Common myeloid progenitor, CD34-positive (primary cell): ENCODE results near the gene CACNA1A.
"Not testable (repeated sequence)": the region's sequence is repeated elsewhere in the genome, so short reads cannot be mapped to it uniquely, and the experiment has no call there.

ENCODE experiments used
- CTCF ChIA-PET: fragments of 350-600 bp; sonication (Branson Sonifier 250); formaldehyde crosslinking; loops from one replicate; lab custom pipeline; 2021; ENCODE audit warnings: antibody characterized with exemption; lab: Charles Lee
- POLR2A ChIA-PET: fragments of 350-600 bp; sonication (Branson Sonifier 250); formaldehyde crosslinking; loops from one replicate; lab custom pipeline; 2021; ENCODE audit warnings: antibody characterized with exemption; lab: Charles Lee
- DNase-seq, 3 donors: peaks; one replicate each; pipeline versions ENCODE4 v3.0.0 to v3.0.0-alpha.2; 2013
- H3K27ac ChIP-seq, 2 experiments: 1 replicate in 1 of 2; 2 replicates in 1 of 2; pipeline ENCODE4 v1.7.0; 2013; ENCODE audit warnings: inconsistent platforms in 2 of 2, low read length in 2 of 2, mild to moderate bottlenecking in 2 of 2, low read depth in 1 of 2, moderate library complexity in 1 of 2; ENCODE audit not compliant: severe bottlenecking in 2 of 2, insufficient read depth in 1 of 2, poor library complexity in 1 of 2
- H3K27me3 ChIP-seq, 5 experiments: replicated peaks in 2 of 5; 1 replicate in 3 of 5; 2 replicates in 2 of 5; pipeline versions ENCODE4 v1.6.1 to v1.7.0; 2013; ENCODE audit warnings: low read length in 4 of 5, mild to moderate bottlenecking in 2 of 5, moderate library complexity in 2 of 5, inconsistent platforms in 1 of 5; ENCODE audit not compliant: insufficient read depth in 5 of 5, control insufficient read depth in 4 of 5
- H3K36me3 ChIP-seq, 4 experiments: 1 replicate in 2 of 4; 2 replicates in 2 of 4; pipeline versions ENCODE4 v1.6.1 to v1.7.0; 2013; ENCODE audit warnings: low read length in 3 of 4, control low read depth in 1 of 4, mild to moderate bottlenecking in 1 of 4; ENCODE audit not compliant: control insufficient read depth in 4 of 4, insufficient read depth in 4 of 4
- H3K4me1 ChIP-seq, 4 experiments: 1 replicate in 3 of 4; 2 replicates in 1 of 4; pipeline versions ENCODE4 v1.6.1 to v1.7.1; 2013; ENCODE audit warnings: low read length in 3 of 4, mild to moderate bottlenecking in 3 of 4, control low read depth in 1 of 4, inconsistent platforms in 1 of 4, moderate library complexity in 1 of 4; ENCODE audit not compliant: control insufficient read depth in 4 of 4, insufficient read depth in 4 of 4; ENCODE audit errors: control extremely low read depth in 1 of 4
- H3K4me3 ChIP-seq, 7 experiments: 1 replicate in 4 of 7; 2 replicates in 3 of 7; pipeline versions ENCODE4 v1.5.1 to v1.7.0; 2013; ENCODE audit warnings: mild to moderate bottlenecking in 7 of 7, low read length in 6 of 7, moderate library complexity in 6 of 7, inconsistent platforms in 2 of 7, low read depth in 2 of 7, control low read depth in 1 of 7; ENCODE audit not compliant: insufficient read depth in 4 of 7, control insufficient read depth in 1 of 7; ENCODE audit errors: extremely low read depth in 1 of 7
- H3K9me3 ChIP-seq, 5 experiments: 1 replicate in 4 of 5; 2 replicates in 1 of 5; pipeline versions ENCODE4 v1.6.1 to v1.7.1; 2013; ENCODE audit warnings: low read length in 4 of 5, mild to moderate bottlenecking in 2 of 5, inconsistent platforms in 1 of 5, low read depth in 1 of 5, moderate library complexity in 1 of 5; ENCODE audit not compliant: control insufficient read depth in 4 of 5, insufficient read depth in 2 of 5; ENCODE audit errors: control extremely low read depth in 1 of 5
- WGBS: methylation state at CpG from one replicate; pipeline ENCODE4 v1.1.5; 2013; ENCODE audit not compliant: insufficient coverage; 5-methylcytosine and 5-hydroxymethylcytosine counted together

Gene CACNA1A

DNA sequence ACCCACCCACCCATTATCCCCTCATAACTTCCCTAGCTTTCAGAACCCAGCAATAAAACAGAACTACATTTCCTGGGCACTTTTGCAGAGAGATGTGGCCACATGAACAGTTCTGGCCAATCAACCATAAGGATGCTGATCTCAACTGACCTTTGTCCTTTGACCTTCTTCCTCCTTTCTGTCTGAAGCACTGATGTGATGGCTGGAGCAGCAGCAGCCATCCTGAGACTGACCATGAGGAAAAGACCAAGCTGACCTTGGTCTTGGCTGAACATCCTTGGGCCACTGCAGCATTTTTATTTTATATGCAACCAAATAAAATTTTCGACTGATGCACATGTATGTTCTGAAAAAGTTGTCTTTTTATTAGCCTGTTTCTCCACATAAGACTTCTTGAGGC, 33.1 kb upstream of the CACNA1A start:
- peaks cover 0 to 4% (median 2%) of the 10 kb centered on the region in 5 experiments for H3K9me3 ChIP-seq
- POLR2A ChIA-PET = no interaction called here
- no peak overlapping the region for H3K27ac ChIP-seq
- H3K36me3 ChIP-seq = no peaks in the 10 kb centered on the region
- CTCF ChIA-PET = no interaction called here
- H3K27me3 ChIP-seq = peaks cover 0 to 6% (median 0%) of the 10 kb centered on the region in 5 experiments
- no peak overlapping the region for H3K4me3 ChIP-seq
- no peak for DNase-seq
- 89% methylated on average over 1 of the region's 1 CpG for WGBS
- peaks cover 0 to 3% (median 0%) of the 10 kb centered on the region in 4 experiments for H3K4me1 ChIP-seq

DNA sequence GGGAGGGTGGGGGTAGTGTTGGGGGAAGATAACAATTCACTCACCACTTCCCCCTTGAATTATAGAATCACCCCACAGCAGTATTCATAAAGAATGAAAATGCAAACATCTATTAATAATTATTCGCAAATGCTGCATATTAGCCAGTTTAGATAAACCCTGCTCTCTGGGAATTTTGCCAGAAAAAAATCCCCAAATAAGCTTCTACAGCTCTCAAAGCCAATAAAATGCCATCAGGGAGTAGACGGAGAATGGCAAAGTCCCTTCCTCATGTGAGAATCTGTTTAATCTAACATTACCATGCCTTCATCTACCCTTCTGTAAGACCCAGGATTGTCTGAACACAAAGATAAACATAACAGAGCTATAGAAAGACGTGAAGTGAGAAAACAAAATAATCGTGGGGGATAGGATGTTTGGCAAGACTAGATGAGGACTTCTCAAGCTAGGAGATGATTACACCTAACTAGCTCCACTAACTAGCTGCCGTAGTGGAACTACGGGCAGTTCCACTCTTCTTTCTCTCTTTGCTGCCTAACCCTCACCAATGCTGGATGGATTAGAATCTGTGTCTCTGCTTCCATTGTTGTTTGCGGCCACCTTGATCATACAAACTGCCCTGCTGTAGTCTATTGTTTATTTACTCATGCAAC, 32.4 kb upstream of the CACNA1A start:
- ChIA-PET POLR2A (no interaction called here), CTCF (no interaction called here)
- no peaks in the 10 kb centered on the region for H3K36me3 ChIP-seq
- peaks cover 0 to 3% (median 0%) of the 10 kb centered on the region in 4 experiments for H3K4me1 ChIP-seq
- peaks cover 0 to 8% (median 0%) of the 10 kb centered on the region in 5 experiments for H3K27me3 ChIP-seq
- H3K9me3 ChIP-seq = peaks cover 0 to 4% (median 2%) of the 10 kb centered on the region in 5 experiments
- peak; percentile 18 to 68 (median 50) for DNase-seq
- H3K27ac ChIP-seq = no peak overlapping the region
- no peak overlapping the region for H3K4me3 ChIP-seq
- WGBS = 74% methylated on average over 7 of the region's 7 CpGs

DNA sequence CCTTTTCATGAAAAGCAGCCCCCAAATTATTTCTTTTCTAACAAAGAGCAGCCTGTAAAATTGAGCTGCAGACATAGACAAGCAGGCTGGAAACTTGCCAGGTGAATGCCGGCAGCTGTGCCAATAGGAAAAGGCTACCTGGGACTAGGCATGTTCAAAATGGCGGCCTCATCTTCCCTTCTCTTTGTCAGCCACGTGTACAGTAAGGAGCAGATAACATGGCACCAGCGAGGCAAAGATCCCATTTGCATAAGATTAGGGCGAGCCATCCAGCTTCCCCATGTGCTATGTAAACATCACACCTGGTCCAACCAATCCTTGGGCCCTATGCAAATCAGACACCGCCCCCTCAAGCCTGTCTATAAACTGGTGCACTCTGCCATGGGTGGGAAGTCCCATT, 31.2 kb upstream of the CACNA1A start:
- no peak overlapping the region for H3K4me3 ChIP-seq
- ChIA-PET POLR2A (no interaction called here), CTCF (no interaction called here)
- H3K4me1 ChIP-seq = peaks cover 0 to 3% (median 0%) of the 10 kb centered on the region in 4 experiments
- H3K27ac ChIP-seq = no peak overlapping the region
- peak in 2 of 3 donors; percentile 13 to 19 for DNase-seq
- H3K9me3 ChIP-seq = peaks cover 0 to 4% (median 2%) of the 10 kb centered on the region in 5 experiments
- H3K27me3 ChIP-seq = peaks cover 0 to 8% (median 0%) of the 10 kb centered on the region in 5 experiments
- 80% methylated on average over 4 of the region's 6 CpGs for WGBS
- no peaks in the 10 kb centered on the region for H3K36me3 ChIP-seq

DNA sequence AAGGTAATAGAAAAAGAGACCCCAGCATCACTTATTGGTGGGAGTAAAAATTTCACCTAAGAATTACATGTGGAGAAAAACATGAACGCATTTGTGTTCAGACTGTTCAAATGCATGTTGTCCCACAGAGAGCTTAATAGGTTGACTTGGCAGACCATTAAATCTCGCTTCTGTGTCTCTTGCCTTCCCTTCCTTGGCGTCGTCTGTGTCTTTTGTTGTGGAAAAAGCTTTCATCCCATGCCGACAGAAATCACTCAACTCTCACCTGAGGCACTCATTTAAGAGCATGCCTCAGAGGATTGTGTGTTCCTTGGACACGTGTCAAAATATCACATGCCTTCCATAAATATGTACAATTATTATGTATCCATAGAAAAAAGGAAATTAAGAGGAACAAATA, 24.4 kb upstream of the CACNA1A start:
- H3K9me3 ChIP-seq = peaks cover 0 to 5% (median 0%) of the 10 kb centered on the region in 5 experiments
- DNase-seq = no peak
- CTCF ChIA-PET = no interaction called here
- no peaks in the 10 kb centered on the region for H3K36me3 ChIP-seq
- peaks cover 0 to 13% (median 2%) of the 10 kb centered on the region in 5 experiments for H3K27me3 ChIP-seq
- H3K4me3 ChIP-seq = no peak overlapping the region
- no peaks in the 10 kb centered on the region for H3K4me1 ChIP-seq
- POLR2A ChIA-PET = no interaction called here
- WGBS = 50% methylated on average over 2 of the region's 6 CpGs
- no peak overlapping the region for H3K27ac ChIP-seq

DNA sequence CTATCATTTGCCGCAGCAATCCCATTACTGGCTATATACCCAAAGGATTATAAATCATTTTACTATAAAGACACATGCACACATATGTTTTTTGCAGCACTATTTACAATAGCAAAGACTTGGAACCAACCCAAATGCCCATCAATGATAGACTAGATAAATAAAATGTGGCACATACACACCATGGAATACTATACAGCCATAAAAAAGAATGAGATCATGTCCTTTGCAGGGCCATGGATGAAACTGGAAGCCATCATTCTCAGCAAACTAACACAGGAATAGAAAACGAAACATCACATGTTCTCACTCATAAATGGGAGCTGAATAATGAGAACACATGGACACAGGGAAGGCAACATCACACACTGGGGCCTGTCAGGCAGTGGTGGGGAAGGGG, 23.4 kb upstream of the CACNA1A start:
- DNase-seq, POLR2A ChIA-PET, H3K36me3 ChIP-seq, H3K4me1 ChIP-seq, CTCF ChIA-PET, H3K27ac ChIP-seq, H3K9me3 ChIP-seq, H3K4me3 ChIP-seq: not testable (repeated sequence)
- no CpG with 5 or more reads among the region's 2 CpGs for whole genome bisulfite sequencing
- H3K27me3 ChIP-seq = peaks cover 0 to 15% (median 4%) of the 10 kb centered on the region in 5 experiments

DNA sequence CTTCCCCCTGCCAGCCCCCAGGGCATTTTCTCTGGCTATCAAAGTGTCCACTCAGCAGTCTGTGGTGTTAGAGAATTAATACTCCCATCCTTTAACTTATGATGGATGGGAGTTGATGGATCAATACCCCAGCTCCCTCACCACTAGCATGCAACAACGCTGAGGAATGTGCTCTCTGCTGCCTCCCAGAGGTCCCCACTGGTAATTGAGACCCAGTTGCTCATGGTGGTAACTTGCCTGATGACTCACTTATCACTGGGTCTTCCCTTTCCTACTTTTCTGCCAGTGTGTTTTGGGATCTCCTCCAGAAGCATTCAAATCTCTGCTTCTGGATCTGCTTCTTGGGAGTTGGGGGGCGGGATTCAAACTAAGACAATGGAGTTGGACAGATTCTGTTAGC, 20.3 kb upstream of the CACNA1A start:
- Histone ChIP-seq H3K27ac (no peak overlapping the region), H3K27me3 (peaks cover 0 to 8% (median 0%) of the 10 kb centered on the region in 5 experiments), H3K4me3 (no peak overlapping the region), H3K4me1 (no peaks in the 10 kb centered on the region), H3K36me3 (no peaks in the 10 kb centered on the region), H3K9me3 (peaks cover 0 to 5% (median 3%) of the 10 kb centered on the region in 5 experiments)
- POLR2A ChIA-PET = no interaction called here
- WGBS = 0% methylated on average over 2 of the region's 2 CpGs
- CTCF ChIA-PET = no interaction called here
- peak in 2 of 3 donors; percentile 12 to 24 for DNase-seq

DNA sequence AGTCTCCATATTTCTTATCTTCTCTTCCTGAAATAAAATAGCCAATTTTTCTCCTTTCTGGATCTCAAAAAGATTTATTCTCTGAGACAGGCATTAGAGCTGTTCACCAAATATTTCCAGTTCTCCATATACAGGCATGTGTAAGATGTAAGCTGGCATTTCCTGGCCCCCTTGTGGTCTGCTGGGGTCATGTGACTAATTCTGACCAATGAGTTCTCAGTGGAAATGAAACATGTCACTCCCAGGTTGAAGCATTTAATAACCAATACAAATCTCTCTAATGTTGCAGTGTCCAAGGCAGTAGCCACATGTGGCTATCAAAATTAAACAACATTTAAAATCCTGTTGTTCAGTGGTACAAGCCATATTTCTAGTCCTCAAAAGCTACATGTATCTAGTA, 14.8 kb upstream of the CACNA1A start:
- H3K36me3 ChIP-seq = no peaks in the 10 kb centered on the region
- peak in 1 of 3 donors; percentile 7 for DNase-seq
- no peak overlapping the region for H3K4me3 ChIP-seq
- ChIA-PET CTCF (no interaction called here), POLR2A (no interaction called here)
- peaks cover 4 to 14% (median 7%) of the 10 kb centered on the region in 5 experiments for H3K9me3 ChIP-seq
- no peak overlapping the region for H3K27ac ChIP-seq
- peaks cover 0 to 8% (median 5%) of the 10 kb centered on the region in 5 experiments for H3K27me3 ChIP-seq
- no peaks in the 10 kb centered on the region for H3K4me1 ChIP-seq
